Measurements from ENCODE around the gene RASSF8.

Gene RASSF8, protein sequence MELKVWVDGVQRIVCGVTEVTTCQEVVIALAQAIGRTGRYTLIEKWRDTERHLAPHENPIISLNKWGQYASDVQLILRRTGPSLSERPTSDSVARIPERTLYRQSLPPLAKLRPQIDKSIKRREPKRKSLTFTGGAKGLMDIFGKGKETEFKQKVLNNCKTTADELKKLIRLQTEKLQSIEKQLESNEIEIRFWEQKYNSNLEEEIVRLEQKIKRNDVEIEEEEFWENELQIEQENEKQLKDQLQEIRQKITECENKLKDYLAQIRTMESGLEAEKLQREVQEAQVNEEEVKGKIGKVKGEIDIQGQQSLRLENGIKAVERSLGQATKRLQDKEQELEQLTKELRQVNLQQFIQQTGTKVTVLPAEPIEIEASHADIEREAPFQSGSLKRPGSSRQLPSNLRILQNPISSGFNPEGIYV

DNA sequence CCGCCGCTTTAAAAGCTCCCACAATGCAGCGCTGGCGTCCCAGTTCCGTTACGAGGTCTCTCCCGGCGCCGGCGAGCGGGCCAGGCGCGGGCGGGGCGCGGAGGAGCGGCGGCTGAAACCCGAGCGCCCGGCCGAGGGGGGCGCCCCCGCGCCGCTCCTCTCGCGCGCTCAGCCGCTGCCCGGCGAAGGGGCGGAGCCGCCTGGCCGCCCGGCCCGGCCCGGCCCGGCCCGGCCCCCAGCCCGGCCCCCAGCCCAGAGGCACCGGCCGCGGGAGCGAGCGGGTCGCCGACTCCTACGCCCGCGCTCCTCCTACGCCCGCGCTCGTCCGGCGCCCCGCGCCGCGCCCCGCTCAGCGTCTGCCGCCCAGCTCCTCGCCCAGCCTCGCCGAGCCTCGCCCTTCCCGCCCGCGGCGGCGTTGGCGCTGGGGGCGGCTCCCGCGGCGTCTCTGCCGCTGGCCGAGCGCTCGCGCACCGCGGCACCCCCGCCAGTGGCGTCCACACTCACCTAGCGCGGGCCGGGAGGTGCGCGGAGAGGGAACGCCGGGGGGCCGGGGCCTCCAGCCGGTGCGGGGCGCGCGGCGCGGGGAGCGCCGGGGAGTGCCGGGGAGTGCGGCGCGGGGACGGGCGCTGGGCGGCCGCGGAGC is at the start of gene RASSF8:
Gene RASSF8 (plus strand): TSS at position 255 of the 643 bp plus-strand sequence. CDS start 96,662 bp downstream, outside the sequence.
- DNase-seq: no peak

DNA sequence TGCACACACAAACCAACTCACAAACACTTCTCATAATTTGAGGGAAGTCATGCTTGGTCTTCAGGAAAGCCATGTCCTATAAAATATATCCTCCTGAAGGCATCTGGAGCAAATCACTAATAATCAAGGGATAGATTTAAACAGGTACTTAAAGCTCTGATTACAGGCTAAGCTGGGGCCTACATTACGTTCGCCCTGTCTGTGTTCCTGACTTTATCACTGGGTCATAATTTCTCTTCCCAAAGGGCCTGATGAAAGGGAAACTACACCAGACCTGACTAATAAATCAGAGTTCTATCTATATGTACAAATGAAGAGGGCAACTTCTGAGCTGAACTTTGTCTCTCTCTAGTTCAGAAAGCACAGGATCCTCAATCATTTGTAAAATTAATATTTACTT is 43.9 kb upstream of the RASSF8 start:
- DNase-seq: no peak

DNA sequence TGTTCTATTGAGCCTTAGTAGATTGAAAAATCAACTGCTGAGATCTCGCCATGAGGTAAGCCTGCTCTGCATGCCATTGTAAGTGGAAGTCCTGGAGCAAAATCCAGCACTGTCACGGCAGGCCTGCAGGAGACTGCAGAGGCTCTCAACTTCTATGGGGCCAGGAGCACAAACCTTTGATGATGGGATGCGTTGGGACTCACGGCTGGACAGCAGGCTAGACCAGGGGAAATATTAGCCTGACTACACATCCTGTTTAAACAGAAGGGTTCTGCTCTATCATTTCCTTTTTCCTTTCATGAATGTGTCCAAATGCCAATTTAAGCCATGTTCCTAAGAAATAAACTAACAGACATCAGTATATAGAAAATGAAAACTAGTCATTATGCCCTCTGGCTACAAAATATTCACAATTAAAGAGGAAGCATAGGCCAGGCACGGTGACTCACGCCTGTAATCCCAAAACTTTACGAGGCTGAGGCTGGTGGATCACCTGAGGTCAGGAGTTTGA is 33.9 kb upstream of the RASSF8 start:
- DNase-seq: no peak

DNA sequence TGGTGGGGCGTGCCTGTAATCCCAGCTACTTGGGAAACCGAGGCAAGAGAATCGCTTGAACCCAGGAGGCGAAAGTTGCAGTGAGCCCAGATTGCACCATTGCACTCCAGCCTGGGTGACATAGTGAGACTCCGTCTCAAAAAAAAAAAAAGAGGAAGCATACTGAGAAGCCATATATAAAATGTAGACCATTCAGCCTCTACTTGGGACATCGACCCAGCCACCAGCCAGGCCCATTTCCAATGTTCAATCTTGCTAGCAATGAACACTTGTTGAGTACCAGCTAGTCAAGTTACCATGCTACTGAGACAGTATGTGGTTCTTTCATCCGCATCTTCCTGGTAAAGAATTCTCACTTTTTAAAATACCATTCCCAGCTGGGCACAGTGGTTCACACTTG is 33.4 kb upstream of the RASSF8 start:
- no peak for DNase-seq

DNA sequence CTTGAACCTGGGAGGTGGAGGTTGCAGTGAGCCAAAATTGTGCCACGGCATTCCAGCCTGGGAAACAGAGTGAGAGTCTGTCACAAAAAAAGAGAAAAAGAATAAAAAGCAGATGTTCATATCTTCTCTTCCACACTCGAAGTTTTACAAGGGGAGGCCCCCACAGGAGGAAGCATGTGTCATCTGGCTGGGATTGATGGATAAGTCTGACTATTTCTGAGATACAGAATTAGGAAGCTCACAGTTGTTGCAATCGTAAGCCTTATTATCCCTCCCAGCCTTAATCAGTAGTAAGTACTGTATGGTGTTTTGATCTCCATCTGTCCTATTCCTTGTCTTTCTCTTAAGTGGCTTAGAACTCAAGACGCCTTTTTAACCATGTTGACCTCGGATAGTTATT is 31.9 kb upstream of the RASSF8 start:
- DNase-seq: no peak

DNA sequence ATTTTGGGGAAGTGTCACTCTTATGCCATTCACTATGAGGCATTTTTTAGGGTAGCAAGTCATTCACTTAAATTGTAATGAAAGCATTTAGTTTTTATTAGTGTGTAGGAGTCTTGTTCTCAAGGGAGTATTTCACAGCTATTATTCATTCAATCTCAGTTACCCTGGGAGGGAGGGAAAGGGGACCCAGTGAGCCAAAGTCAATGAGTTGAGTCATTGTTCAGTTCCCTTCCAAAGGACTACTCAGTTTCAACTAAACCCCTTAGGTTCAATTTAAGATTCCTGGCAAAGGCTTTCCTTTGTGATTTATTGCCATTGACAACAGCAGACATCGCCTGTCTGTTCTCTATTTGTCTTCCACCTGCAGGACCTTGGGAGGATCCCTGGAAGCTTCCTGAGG is 29.3 kb upstream of the RASSF8 start:
- no peak for DNase-seq

DNA sequence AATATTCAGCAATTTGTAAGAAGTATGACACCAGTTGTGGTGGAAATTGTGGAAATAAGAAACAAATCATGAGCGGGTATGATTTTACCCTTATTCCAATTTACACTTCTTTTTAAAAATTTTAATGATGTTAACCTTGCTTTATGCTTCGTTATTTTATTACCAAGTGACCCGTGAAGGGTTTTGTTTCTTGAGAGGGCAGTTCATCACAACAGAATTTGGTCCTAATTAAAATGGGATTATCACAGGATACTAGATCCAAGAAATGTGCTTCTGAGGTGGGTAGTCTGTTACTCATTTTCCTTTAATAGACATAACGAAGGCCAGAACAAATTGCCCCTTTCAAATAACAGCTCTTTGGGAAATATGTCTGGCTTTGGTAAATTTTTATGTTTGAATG is 25.5 kb upstream of the RASSF8 start:
- no peak for DNase-seq

DNA sequence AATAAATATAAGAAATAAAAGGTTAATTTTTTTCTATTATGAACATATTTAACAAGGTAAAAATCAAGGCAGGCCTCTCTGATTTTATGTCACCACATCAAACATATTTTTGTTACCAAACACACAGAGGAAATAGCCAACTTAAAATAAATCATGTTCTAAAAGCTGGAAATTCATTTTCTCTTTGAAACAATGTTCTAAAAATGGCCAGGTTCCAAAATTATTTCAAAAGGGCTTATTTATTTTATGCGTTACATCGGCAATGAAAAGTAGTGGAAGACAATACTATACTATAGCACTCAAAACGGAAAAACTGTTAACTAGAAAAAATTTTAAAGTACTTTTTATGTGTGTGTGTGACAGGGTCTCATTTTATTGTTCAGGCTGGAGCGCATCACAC is 24.0 kb upstream of the RASSF8 start:
- no peak for DNase-seq

DNA sequence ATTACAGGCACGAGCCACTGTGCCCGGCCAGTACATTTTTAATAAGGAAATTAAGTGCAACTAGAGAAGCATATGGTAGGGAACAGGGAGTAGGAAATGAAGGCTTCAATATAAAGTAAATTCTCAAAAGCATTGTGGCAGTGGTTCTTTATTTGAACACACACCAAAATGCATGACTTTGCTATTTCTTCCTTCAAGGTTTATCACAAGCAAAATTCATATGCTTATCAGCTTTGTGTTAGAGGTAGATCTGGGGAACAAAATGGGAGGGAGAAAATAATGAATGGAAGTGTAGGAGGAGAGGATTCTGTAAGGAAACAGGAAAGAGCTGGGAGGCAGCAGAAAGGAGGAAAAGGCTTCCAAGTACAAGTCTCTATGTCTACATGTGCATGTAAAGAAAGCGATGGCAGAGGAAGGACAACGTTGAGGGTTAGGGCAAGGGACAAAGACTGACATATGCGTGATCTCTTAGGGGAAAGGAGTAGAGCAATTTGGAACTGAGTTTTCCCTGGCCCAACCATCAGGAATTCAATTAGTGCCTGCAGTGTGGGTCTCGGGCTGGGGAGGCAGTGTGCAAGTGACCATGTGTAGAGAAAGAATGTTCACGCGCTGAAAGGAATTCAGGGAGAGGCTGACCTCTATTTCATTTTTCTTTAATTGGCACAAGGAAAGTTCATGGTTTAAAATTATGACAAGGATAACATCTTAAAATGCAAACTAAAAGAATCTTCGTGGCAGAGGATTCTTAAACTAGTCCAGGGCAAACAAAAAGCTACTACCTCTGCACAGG is 22.9 kb upstream of the RASSF8 start:
- DNase-seq: no peak

DNA sequence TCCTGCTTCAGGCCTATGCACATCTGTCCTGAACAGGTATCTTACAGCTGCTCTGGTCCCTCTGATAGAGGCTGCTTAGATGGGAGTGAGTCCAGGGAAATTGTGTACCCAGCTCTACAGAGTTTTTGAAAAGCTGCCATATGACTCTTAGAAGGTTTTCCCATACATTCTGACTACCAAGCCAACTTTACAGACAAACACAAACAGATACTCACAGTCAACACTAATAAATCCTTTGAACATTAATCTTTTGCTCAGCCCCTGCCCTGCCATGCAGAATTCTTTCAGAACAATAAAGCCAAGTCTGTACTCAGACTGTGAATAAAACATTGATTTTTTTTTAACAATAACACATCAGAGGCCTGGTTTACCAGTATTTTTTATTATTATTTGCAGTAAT is 21.4 kb upstream of the RASSF8 start:
- no peak for DNase-seq

DNA sequence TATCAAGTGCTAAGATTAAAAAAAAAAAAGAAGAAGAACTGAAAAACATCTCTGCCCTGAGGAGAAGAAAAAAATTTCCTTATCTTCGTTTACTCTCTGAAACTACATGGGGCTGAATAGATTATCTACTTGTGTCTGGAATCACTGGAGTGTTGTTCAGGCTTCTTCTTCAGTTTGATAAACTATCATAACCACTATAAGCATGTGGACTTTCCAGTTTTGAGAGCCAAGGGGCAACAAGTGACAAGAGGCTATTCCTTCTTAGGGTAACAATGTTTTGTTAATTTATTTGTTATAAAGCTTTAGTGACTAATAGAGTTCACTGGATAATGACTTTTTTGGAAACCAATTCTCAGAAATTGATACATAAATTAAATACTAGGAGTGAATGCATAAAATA is 19.9 kb upstream of the RASSF8 start:
- no peak for DNase-seq

DNA sequence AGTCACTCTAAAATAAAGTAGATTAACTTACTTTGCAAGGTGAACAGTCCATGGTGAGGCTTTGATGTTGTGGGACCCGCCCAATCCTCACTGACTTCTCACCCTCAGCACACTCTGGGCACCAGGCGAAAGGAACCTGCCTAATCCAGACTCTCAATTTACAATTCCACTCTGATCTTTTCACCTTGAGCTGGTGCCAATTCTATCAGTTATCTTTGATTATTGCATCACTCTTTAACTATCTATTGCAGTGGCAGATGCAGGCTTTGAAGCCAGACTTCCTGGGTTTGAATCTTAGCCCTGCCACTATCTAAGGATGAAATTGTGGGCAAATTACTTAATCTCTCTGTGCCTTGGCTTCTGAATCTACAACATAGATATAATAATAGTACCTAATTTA is 18.9 kb upstream of the RASSF8 start:
- DNase-seq: no peak

DNA sequence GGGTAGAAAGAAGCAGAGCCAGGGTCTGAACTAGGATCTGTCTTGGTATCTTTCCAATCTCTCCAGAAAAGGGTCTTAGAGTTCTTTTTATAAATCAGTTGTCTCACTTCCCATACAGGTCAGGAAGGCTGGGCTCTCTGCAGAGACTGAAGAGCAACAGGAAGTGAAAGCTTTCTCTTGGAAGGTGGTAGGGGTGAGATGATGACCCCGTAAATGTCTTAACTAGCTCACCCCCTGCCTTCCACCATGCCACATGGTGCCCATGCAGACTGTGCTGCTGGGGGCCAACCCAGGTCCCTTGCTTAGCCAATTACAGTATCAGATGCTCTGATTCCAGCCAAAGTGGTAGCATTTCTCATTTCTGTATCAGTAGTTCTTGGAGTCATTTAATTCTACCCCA is 17.6 kb upstream of the RASSF8 start:
- no peak for DNase-seq

DNA sequence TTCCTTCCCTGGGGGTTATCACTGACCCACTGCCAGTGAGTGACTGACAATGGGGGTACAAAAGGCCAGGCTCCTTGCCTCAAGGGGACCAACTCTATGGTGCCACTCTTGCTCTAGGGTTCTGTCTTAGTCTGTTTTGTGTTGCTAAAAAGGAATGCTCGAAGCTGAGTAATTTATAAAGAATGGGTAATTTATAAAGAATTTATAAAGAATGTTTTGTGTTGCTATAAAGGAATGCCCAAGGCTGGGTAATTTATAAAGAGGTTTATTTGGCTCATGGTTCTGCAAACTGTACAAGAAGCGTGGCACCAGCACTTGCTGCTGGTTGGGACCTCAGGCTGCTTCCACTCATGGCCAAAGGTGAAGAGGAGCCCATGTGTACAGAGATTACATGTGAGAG is 15.8 kb upstream of the RASSF8 start:
- DNase-seq: no peak

DNA sequence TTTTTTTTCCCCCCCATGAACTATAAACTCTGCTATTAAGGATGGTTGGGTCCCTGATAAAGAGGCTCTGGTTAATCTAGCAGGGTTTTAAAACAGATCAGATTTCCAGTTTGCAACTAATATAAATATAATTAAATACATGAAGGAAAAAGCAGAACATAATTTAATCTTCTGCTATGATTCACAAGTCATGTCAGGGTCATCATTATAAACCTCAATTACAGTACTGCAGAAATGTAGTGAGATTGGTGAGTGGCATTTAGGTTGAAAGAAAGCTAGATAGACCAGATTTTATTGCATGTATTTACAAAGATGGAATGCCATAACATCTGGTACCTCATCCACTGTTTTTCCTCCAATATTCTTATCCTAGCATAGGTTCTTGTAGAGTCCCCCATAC is 14.5 kb upstream of the RASSF8 start:
- no peak for DNase-seq

DNA sequence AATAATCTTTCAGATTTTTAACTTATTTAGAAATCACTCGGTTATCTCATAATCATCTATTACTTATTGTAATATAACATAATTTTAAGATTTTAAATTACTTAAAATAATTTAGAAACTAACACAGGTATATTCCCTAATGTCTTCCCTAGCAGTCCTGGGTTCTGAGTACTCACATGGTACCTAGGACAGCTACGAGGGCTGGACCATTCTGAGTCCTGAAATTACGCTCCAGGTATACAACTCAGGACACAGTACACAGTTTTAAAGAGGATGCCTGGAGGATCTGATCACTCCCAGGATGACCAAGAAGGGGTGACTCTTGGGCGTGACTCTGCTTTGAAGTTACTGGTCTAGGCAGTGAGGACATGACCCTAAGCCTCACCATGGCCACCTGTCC is 9.1 kb upstream of the RASSF8 start:
- DNase-seq: no peak

DNA sequence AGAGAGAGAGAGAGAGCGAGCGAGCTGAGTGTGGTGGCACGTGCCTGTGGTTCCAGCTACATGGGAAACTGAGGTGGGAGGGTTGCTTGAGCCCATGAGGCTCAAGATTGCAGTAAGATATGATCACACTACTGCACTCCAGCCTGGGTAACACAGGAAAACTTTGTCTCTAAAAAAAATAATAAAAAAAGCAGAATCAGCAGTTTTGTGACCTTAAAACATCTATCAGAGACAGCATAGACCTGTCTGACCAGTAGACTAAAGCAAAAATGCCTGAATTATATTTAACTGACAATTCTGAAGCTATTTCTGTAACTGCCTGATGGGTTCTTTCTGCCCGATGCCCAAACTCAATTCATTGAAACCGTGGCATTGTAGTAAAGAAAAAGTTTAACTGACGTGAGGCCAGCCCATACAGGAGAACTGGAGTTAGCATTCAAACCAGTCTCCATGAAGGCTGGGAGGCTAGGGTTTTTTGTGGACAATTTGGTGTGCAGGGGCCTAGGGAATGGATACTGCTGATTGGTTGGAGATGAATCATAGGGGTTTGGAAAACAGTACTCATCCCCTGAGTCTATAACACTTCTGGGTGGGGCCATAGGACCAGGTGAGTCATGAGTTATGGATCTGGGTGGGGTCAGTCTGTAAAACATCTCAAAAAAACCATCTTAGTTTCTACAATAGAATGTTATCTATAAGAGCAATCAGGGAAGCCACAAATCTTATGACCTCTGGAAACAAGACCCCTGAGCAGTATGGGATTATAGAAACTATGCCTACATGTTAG is 8.0 kb upstream of the RASSF8 start:
- DNase-seq: no peak

DNA sequence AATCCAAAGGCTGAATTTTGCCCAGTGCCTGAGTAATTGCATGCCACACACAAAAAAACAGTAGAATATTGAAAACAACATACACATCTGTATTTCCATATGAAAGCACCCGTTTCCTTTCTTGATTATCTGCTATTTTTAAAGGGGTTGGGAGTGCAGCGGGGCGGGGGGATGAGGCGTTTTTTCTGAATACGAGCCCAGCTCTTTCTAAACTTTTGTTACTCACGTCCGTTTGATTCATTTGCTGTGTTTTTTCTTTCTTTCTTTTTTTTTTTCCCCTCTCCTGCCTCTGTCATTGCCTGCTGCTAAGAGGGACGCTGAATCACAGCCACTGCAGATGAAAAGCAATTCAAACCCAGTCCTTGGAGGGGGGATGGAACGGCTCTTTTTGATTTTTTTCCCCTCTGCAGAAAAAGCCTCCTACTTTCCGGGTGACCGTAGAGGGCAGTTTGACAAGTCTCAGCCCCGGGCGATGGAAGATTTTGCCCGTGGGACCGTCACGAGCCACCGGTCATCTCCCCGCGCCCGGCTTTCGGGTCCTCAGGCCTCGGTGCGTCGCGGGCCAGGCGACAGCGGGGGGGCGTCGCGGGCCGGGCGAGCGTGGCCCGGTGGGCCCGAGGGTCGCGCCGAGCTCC is 572 bp upstream of the RASSF8 start:
- DNase-seq: no peak

DNA sequence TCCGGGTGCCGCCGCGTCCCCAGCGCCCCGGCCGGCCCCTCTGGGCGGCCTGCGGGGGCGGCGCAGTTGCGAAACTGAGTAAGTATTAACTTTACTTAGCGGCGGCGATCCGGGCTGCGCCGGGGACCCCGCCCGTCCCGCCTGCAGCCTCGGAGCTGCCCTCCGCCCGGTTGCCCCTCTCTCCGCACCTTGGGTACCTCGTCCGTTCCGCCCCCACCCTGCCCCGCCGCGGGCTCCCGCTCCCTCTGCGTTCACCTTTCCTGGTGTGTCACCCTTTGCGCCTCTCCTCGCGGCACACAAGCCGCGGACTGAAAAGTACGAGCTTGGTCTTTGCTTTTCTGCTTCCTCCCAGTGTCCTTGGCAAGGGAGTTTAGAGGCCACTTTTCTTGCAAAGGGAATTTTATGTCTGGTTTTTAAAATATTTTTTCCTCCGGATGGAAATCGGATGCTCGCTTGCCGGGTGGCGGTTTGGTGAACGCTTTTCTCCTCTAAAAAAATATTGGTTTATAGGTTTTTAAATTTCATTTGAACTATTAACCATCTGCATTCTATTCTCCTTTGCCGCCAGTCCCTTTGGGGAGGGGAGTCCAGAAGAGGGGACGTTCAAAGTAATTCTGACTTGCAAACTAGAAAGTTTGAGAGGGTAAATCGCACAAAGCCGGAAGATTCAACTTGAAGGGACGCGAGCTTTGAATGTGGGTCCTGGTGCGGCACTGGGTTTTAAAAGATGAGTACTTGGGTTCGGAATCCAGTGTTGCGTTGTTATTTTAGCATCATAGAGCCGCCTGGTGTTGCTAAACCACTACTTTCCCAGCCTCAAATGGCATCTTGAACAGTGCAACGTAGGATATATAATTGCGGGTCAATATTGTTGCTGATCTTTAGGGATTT is 834 bp downstream of the RASSF8 start:
- no peak for DNase-seq

DNA sequence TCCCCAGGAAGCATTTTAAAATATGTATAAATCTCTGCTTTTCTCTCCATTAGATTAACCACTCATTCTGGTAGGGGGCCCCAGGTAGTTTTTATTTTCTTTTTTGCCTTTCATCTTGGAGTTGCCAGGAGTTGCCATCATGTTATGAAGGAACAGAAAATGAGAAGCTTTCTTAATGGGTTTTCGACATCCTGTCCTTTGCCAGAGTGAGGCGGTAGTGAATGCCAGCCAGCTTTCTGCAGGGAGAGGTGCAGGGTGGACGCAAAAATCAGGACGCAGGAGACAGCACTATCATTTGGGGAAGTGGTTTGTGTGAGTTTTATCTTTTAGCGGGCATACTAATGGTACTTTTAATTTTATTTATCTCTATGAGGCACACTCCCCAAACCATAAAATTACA is 1.7 kb downstream of the RASSF8 start:
- DNase-seq: no peak

DNA sequence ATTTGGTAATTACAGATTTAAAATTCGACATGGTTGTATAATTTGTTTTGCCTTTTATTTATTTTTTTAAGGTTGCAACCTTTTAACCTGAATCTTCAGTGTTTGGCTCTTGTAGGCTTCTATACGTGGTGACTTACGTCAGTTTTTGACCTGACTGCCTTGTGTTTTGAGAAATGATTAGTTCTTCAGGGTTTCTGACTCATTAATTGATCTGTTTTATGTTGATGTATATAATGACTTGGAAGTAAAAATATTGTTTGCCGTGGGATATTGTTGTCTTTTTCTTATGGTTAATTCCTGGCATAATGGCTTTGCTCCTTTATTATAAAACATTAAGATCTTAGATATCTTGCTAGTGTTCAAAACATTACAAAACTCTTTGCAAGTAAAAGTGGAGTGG is 2.5 kb downstream of the RASSF8 start:
- DNase-seq: no peak

All from NCI-H1417 treated with DMSO at 0.1 percent for 48 hours (cell line).